Hematopoietic multipotent progenitor cell treated with erythropoietin and hydrocortisone succinate and interleukin-3 and kit ligand, for 17 days (in vitro differentiated cells): Measurements from ENCODE around the gene MYDGF.
"Not testable (repeated sequence)": the region's sequence is repeated elsewhere in the genome, so short reads cannot be mapped to it uniquely, and the experiment has no call there.

Source experiments
- DNase-seq: peaks from one replicate; pipeline ENCODE4 v3.0.0-alpha.2; 2015; ENCODE audit warnings: low spot score

MYDGF gene

GRCh38 chr19:4669723-4670480 lies at the start of gene MYDGF:
Gene MYDGF, minus strand, starts transcription at chr19:4670342. Its CDS starts 8 bp downstream, at chr19:4670334.
- DNase-seq = peak; percentile 88

DNA sequence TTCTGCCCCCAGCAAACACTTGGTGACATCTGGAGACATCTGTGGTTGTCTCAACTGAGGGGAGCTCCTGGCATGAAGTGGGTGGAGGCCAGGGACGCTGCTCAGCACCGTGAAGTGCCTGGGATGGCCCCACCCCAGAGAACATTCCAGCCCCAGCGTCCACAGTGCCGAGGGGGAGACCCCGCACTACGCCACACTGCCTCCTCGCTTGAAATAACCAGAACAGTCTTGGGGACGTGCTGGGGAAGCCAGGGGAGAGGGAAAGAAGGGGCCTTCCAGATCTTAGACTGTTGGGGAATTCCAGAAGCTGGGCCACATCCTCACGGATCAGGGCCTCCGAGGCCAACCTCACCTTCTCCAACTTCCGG lies 49.3 kb upstream of the MYDGF start:
- DNase-seq = no peak

- DNase-seq = no peak
These were observed 48.0 kb upstream of the MYDGF start for GRCh38 chr19:4717966-4718701.

- DNase-seq = no peak
These were observed 47.2 kb upstream of the MYDGF start for GRCh38 chr19:4717191-4717965.

GRCh38 chr19:4715529-4716221 lies 45.5 kb upstream of the MYDGF start:
- no peak for DNase-seq

DNA sequence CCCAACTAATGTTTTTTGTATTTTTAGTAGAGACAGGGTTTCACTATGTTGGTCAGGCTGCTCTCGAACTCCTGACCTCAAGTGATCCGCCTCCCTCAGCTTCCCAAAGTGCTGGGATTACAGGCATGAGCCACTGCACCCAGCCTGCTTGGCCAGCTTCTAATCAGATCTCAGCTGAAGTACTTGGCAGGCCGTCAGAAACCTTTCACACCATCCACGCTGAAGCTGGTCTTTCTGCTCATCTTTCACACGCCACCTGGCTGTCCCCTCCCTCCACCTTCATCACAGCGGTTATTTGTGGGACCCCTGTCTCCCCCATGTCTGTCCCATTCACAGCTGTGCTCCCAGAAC lies 45.0 kb upstream of the MYDGF start:
- not testable (repeated sequence) for DNase-seq

- DNase-seq = no peak
These were observed 43.9 kb upstream of the MYDGF start for GRCh38 chr19:4714016-4714415.

DNA sequence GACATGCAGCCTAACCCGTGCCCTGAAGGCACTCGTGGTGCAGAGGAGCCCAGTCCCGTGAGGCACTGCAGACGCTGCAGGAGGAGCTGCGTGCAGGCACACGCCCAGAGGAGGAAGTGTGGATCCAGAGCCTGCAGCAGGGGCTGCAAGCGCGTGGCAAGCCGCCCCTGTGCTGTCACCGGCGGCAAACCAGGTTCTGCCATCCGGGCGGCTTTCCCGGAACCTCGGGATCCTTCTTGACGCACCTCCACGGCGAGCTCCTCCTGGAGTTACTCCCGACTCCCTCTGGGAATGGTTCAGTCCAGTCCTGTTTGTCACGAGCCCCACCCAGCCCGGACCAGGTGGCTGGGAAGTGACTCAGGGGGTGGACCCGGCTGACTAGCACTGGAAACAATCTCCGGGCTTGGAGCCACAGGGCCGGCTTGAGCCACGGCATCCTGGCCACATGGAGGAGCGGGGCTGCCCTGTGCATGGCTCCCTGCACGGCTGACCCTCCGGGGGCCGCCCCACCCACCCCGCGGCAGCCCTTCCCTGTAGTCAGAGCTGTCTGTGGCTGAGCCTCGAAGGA lies 43.3 kb upstream of the MYDGF start:
- no peak for DNase-seq

GRCh38 chr19:4712771-4713170 lies 42.6 kb upstream of the MYDGF start:
- no peak for DNase-seq

- DNase-seq = no peak
These were observed 41.1 kb upstream of the MYDGF start for GRCh38 chr19:4711211-4711610.

GRCh38 chr19:4710281-4710600 lies 40.1 kb upstream of the MYDGF start:
- no peak for DNase-seq

DNA sequence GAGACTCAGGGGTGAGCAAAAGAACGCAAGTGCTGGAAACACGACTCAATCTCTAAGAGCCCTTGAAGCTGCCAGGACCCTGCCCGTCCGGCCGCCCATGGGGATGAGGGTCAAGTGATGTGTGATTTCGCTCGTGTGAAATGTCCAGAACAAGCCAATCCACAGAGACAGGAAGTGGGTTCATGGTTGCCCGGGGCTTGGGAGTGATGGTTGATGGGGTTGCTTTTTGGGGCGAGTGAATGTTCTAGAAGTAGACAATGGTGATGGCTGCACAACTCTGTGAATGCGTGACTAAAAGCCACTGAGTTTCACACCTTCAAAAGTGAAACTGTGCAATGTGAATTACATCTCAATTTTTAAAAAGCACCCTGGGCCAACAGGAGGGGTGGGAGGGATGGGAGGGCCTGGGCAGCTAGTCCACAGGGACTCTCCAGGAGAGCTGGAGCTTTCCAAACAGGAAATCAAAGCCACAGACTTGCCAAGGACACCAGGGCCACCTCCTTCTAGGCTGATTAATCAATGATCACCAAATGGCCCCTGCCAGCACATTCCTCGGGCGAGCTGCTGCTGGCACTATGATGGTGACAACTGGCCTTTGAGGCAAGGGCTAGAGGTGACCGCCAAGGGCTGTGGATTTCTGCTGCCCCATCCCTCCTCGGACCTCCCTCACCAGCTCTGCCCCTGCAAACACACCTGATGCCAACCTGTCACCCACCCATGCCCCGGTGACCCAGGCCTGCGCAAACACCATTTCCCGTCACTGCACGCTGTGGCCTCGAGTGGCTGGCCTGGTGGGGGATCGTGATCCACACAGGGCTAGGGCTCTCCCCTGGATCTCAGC lies 39.5 kb upstream of the MYDGF start:
- no peak for DNase-seq

DNA sequence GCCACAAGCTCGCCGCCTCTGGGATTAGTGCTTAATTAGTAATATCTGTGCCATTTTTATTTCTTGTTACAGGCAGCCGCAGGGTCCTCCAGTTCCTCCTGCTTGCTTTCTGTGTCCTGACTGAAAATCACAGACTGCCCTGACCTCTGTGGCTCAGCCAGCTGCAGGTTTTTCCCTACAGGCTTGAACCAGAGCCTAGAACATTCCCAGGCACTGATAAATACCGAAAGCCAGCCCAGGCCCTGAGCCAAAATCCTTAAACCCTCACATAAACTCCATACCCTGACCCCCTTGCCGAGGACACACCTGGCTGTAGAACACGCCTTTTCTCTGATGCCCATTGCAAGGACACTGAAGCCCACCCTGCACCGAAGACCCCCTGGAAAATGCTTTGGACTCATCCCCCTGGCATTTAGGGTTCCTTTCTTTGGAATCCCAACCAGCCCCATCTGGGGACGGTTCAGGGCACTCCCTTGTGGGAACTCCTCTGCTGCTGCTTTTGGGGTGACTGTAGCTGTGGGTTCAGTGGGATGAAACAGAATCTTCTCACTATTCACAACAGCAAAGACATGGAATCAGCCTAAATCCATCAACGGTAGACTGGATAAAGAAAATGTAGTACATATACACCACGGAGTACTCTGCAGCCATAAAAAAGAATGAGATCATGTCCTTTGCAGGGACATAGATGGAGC lies 38.0 kb upstream of the MYDGF start:
- DNase-seq = no peak

GRCh38 chr19:4707322-4707721 lies 37.2 kb upstream of the MYDGF start:
- DNase-seq = no peak

GRCh38 chr19:4705413-4706131 lies 35.4 kb upstream of the MYDGF start:
- DNase-seq = no peak

DNA sequence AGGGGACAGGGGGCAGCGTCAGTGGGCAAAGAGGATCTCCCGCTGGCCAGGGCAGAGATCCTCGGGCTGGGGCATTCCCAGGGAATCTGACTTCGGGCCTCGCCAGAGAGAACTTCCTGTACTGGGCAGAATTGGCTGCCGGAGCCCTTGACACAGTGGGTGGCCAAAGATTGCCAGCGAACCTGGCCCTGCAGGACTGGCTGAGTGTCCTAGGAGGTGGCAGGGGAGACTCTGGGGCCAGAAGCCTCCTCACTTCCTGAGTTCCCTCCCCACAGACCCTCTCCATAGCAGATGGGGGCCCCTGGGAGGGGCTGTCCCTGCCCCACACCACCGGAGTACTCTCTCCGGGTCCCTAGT lies 34.2 kb upstream of the MYDGF start:
- no peak for DNase-seq

DNA sequence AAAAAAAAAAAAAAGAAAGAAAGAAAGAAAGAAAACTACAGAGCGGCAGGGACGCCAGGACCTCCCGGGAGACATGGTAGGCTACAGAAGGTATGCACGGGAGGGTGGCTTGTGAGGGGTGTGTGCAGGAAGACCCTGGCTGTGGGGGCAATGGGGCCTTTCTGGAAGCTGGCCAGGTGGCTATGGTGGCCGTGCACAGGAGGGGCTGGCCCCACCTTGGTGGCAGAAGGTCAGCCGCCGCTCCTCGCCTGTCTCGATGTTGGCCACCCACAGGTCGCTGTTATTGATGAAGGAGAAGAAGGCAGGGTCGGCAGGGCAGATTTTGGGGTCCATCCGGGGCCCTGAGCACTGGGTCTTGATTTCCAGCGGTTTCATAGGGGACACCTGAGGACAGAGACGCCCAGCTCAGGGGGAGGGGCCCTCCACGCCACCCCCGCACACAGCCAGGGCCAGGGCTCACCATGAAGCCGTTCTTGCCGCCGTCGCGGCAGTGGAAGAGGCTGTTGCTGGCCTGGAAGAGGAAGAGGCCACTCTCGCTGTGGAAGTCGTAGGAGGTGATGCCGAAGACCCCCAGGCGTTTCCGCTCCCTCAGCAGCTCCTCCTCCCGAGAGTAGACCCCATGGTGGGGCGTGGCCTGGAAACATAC lies 33.7 kb upstream of the MYDGF start:
- DNase-seq = no peak

- DNase-seq = no peak
These were observed 32.6 kb upstream of the MYDGF start for GRCh38 chr19:4702764-4703163.

GRCh38 chr19:4701557-4701956 lies 31.4 kb upstream of the MYDGF start:
- DNase-seq = no peak

DNA sequence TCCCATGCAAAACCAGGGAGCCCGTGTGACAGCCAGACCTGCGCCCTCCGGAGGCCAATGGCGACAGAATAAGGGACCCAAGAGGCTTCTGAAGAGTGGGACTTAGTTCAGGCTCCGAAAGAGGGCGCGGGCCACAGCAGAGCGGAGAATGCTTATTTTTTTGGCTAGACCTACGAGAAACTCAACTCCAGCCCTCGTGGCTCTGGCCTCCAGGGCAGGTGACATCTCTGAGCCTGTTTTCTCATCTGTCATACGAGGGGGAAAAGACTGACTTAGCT lies 30.5 kb upstream of the MYDGF start:
- no peak for DNase-seq
